ENCODE measurements around the gene TMEM178B.

TMEM178B gene

GRCh38 chr7:141477865-141478264, 404.0 kb downstream of the TMEM178B start:
- Histone ChIP-seq H3K36me3 (ENCODE audit: insufficient read depth, insufficient read length, low read length) (no peaks in the 10 kb centered on the region), H3K4me3 (ENCODE audit: insufficient read length, low read depth) (no peak overlapping the region), H3K9me3 (ENCODE audit: insufficient read depth, low read length) (no peaks in the 10 kb centered on the region), H3K4me1 (ENCODE audit: insufficient read depth, insufficient read length) (no peaks in the 10 kb centered on the region), H3K9ac (ENCODE audit: insufficient read length, low read depth) (no peak overlapping the region), H3K27me3 (ENCODE audit: insufficient read depth, insufficient read length) (no peaks in the 10 kb centered on the region)
- no peak for DNase-seq (ENCODE audit: low read depth, low spot score)
- TF ChIP-seq ZNF274 (IDR thresholded peaks at IDR 0.05; ENCODE audit: low read depth, low read length): no peak
- no peak for TF ChIP-seq YY1 (IDR thresholded peaks at IDR 0.05; ENCODE audit: insufficient read depth, insufficient read length)
- no peak for TF ChIP-seq SUZ12 (IDR thresholded peaks at IDR 0.05; ENCODE audit: extremely low read depth, insufficient read depth, insufficient read length)

- Histone ChIP-seq H3K36me3 (ENCODE audit: insufficient read depth, insufficient read length, low read length) (no peaks in the 10 kb centered on the region), H3K9ac (ENCODE audit: insufficient read length, low read depth) (no peak overlapping the region), H3K9me3 (ENCODE audit: insufficient read depth, low read length) (no peaks in the 10 kb centered on the region), H3K4me3 (ENCODE audit: insufficient read length, low read depth) (no peak overlapping the region), H3K4me1 (ENCODE audit: insufficient read depth, insufficient read length) (no peaks in the 10 kb centered on the region), H3K27me3 (ENCODE audit: insufficient read depth, insufficient read length) (no peaks in the 10 kb centered on the region)
- no peak for DNase-seq (ENCODE audit: low read depth, low spot score)
- TF ChIP-seq SUZ12 (IDR thresholded peaks at IDR 0.05; ENCODE audit: extremely low read depth, insufficient read depth, insufficient read length): no peak
- TF ChIP-seq YY1 (IDR thresholded peaks at IDR 0.05; ENCODE audit: insufficient read depth, insufficient read length): no peak
- TF ChIP-seq ZNF274 (IDR thresholded peaks at IDR 0.05; ENCODE audit: low read depth, low read length): no peak
Measured at GRCh38 chr7:141478845-141479244, 405.0 kb downstream of the TMEM178B start.

- Histone ChIP-seq H3K4me1 (ENCODE audit: insufficient read depth, insufficient read length) (no peaks in the 10 kb centered on the region), H3K9me3 (ENCODE audit: insufficient read depth, low read length) (no peaks in the 10 kb centered on the region), H3K4me3 (ENCODE audit: insufficient read length, low read depth) (no peak overlapping the region), H3K9ac (ENCODE audit: insufficient read length, low read depth) (no peak overlapping the region), H3K36me3 (ENCODE audit: insufficient read depth, insufficient read length, low read length) (no peaks in the 10 kb centered on the region), H3K27me3 (ENCODE audit: insufficient read depth, insufficient read length) (no peaks in the 10 kb centered on the region)
- TF ChIP-seq YY1 (IDR thresholded peaks at IDR 0.05; ENCODE audit: insufficient read depth, insufficient read length): no peak
- TF ChIP-seq ZNF274 (IDR thresholded peaks at IDR 0.05; ENCODE audit: low read depth, low read length): no peak
- TF ChIP-seq SUZ12 (IDR thresholded peaks at IDR 0.05; ENCODE audit: extremely low read depth, insufficient read depth, insufficient read length): no peak
- DNase-seq (ENCODE audit: low read depth, low spot score): no peak
Measured at GRCh38 chr7:141480953-141481352, 407.1 kb downstream of the TMEM178B start.

DNA sequence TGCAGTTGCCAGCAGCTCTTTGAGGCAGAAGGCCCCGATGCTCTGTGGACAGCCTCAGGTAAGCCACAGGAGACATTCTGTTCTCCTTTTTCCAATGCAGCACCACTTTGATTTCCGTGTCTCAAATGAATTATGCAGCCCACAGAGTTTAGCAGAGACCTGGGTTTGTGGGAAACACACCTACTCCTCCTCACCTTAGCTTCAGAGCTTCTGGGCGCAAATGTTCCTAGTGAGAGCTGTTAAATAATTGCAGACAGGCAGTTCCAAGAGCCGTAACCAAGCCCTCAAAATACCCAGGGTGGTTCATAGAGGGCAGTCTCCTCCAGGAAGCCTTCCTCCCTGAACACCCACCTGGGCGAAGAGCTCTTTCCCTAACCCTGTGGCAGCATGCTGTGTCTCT, 408.1 kb downstream of the TMEM178B start:
- no peak for DNase-seq (ENCODE audit: low read depth, low spot score)
- no peaks in the 10 kb centered on the region for H3K27me3 ChIP-seq (ENCODE audit: insufficient read depth, insufficient read length)

GRCh38 chr7:141483044-141483443, 409.2 kb downstream of the TMEM178B start:
- H3K9me3 ChIP-seq (ENCODE audit: insufficient read depth, low read length): no peaks in the 10 kb centered on the region
- H3K9ac ChIP-seq (ENCODE audit: insufficient read length, low read depth): no peak overlapping the region
- H3K4me1 ChIP-seq (ENCODE audit: insufficient read depth, insufficient read length): no peaks in the 10 kb centered on the region
- TF ChIP-seq ZNF274 (IDR thresholded peaks at IDR 0.05; ENCODE audit: low read depth, low read length) (no peak), SUZ12 (IDR thresholded peaks at IDR 0.05; ENCODE audit: extremely low read depth, insufficient read depth, insufficient read length) (no peak), YY1 (IDR thresholded peaks at IDR 0.05; ENCODE audit: insufficient read depth, insufficient read length) (no peak)
- no peak for DNase-seq (ENCODE audit: low read depth, low spot score)
- H3K27me3 ChIP-seq (ENCODE audit: insufficient read depth, insufficient read length): no peaks in the 10 kb centered on the region
- no peaks in the 10 kb centered on the region for H3K36me3 ChIP-seq (ENCODE audit: insufficient read depth, insufficient read length, low read length)
- H3K4me3 ChIP-seq (ENCODE audit: insufficient read length, low read depth): no peak overlapping the region

More for the DNA sequence above, 408.1 kb downstream of the TMEM178B start:
- Histone ChIP-seq H3K9ac (ENCODE audit: insufficient read length, low read depth) (no peak overlapping the region), H3K4me1 (ENCODE audit: insufficient read depth, insufficient read length) (no peaks in the 10 kb centered on the region), H3K36me3 (ENCODE audit: insufficient read depth, insufficient read length, low read length) (no peaks in the 10 kb centered on the region), H3K9me3 (ENCODE audit: insufficient read depth, low read length) (no peaks in the 10 kb centered on the region), H3K4me3 (ENCODE audit: insufficient read length, low read depth) (no peak overlapping the region)
- no peak for TF ChIP-seq YY1 (IDR thresholded peaks at IDR 0.05; ENCODE audit: insufficient read depth, insufficient read length)
- TF ChIP-seq ZNF274 (IDR thresholded peaks at IDR 0.05; ENCODE audit: low read depth, low read length): no peak
- no peak for TF ChIP-seq SUZ12 (IDR thresholded peaks at IDR 0.05; ENCODE audit: extremely low read depth, insufficient read depth, insufficient read length)

DNA sequence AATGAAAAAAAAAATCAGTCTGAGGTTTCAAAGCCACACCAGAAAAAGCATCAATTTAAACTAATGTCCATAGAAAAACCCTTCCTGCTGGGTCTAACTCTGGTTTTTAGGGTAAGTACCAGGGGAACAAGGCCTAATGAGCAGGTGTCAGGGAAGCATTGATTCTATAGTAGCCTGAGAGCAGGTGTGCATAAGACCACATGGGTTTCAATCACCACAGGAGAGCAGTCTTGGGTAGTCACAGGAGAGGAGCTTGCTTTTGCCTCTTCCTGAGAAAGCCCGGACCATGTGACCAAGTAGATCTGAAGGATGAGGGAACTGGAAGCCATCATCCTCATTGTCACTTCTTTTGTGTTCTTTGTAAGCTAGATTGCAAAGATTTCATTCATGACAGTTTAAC, 411.0 kb downstream of the TMEM178B start:
- H3K27me3 ChIP-seq (ENCODE audit: insufficient read depth, insufficient read length): no peaks in the 10 kb centered on the region
- H3K4me3 ChIP-seq (ENCODE audit: insufficient read length, low read depth): no peak overlapping the region
- H3K9me3 ChIP-seq (ENCODE audit: insufficient read depth, low read length): no peaks in the 10 kb centered on the region
- H3K4me1 ChIP-seq (ENCODE audit: insufficient read depth, insufficient read length): no peaks in the 10 kb centered on the region
- H3K9ac ChIP-seq (ENCODE audit: insufficient read length, low read depth): no peak overlapping the region
- DNase-seq (ENCODE audit: low read depth, low spot score): no peak
- no peaks in the 10 kb centered on the region for H3K36me3 ChIP-seq (ENCODE audit: insufficient read depth, insufficient read length, low read length)
- no peak for TF ChIP-seq ZNF274 (IDR thresholded peaks at IDR 0.05; ENCODE audit: low read depth, low read length)
- no peak for TF ChIP-seq YY1 (IDR thresholded peaks at IDR 0.05; ENCODE audit: insufficient read depth, insufficient read length)
- TF ChIP-seq SUZ12 (IDR thresholded peaks at IDR 0.05; ENCODE audit: extremely low read depth, insufficient read depth, insufficient read length): no peak

DNA sequence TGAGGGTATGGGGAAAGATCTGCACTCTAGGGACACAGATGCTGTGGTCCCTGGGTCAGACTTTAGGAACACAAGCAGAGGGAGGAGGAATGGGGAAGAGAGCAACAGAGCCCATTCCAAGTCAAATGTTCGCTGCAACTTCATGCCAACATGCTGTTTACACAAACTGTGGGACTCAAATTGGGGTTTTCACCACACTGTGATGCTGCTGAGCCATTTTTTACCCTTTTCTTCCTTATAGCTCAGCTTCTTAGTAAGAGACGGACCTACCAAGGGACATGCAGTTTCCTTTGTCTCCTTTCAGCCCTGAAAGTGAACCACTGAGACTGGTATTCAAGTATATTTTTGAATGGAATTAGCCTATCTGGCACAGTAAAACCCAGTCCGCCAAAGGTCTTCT, 413.1 kb downstream of the TMEM178B start:
- no peaks in the 10 kb centered on the region for H3K4me1 ChIP-seq (ENCODE audit: insufficient read depth, insufficient read length)
- no peaks in the 10 kb centered on the region for H3K9me3 ChIP-seq (ENCODE audit: insufficient read depth, low read length)
- H3K9ac ChIP-seq (ENCODE audit: insufficient read length, low read depth): no peak overlapping the region
- H3K36me3 ChIP-seq (ENCODE audit: insufficient read depth, insufficient read length, low read length): no peaks in the 10 kb centered on the region
- no peak overlapping the region for H3K4me3 ChIP-seq (ENCODE audit: insufficient read length, low read depth)
- no peak for DNase-seq (ENCODE audit: low read depth, low spot score)
- no peaks in the 10 kb centered on the region for H3K27me3 ChIP-seq (ENCODE audit: insufficient read depth, insufficient read length)
- TF ChIP-seq SUZ12 (IDR thresholded peaks at IDR 0.05; ENCODE audit: extremely low read depth, insufficient read depth, insufficient read length) (no peak), ZNF274 (IDR thresholded peaks at IDR 0.05; ENCODE audit: low read depth, low read length) (no peak), YY1 (IDR thresholded peaks at IDR 0.05; ENCODE audit: insufficient read depth, insufficient read length) (no peak)

All from NT2/D1 (cell line).